ENCODE data around the gene NAGPA. TPM values are rescaled to one million over a fixed set of nuclear protein-coding genes. Genes with fewer than 3 reads are reported as not detected.

NAGPA gene
- total RNA-seq, 2 donors from 2014 or later = 8.1 to 12.7 TPM

DNA sequence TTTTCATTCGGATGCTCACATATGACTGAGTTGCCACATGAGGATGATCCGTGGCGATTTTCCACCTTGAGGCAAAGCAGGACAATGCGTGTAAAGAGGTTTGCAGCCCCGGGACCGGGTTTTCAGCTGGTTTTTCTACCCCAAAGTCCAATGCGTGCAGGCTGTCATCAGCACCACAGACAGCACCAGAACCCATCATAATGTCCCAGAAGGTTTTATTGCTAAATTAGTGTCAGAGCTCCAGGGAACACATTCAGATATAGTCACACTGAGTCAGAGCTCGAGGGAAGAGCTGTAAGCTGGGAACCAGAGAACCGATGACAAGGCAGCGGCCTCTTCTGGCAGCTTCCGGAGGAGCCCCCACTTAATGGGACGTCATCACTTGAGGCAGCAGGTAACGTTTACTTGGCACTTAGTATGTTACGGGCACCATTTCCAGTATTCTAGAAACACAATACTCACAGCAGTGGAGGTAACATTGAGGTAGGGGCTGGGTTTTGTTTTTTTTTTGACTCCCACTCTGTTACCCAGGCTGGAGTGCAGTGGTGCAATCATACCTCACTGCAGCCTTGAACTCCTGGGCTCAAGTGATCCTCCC is 8.9 kb upstream of the NAGPA start:
- Histone ChIP-seq H3K36me3 (no peaks in the 10 kb centered on the region), H3K4me3 (no peak overlapping the region), H3K27me3 (no peaks in the 10 kb centered on the region), H3K9me3 (no peaks in the 10 kb centered on the region), H3K4me1 (no peaks in the 10 kb centered on the region), H3K27ac (no peak overlapping the region)
- DNase-seq (ENCODE audit: low spot score) = no peak
- TF ChIP-seq, protein P1, sequence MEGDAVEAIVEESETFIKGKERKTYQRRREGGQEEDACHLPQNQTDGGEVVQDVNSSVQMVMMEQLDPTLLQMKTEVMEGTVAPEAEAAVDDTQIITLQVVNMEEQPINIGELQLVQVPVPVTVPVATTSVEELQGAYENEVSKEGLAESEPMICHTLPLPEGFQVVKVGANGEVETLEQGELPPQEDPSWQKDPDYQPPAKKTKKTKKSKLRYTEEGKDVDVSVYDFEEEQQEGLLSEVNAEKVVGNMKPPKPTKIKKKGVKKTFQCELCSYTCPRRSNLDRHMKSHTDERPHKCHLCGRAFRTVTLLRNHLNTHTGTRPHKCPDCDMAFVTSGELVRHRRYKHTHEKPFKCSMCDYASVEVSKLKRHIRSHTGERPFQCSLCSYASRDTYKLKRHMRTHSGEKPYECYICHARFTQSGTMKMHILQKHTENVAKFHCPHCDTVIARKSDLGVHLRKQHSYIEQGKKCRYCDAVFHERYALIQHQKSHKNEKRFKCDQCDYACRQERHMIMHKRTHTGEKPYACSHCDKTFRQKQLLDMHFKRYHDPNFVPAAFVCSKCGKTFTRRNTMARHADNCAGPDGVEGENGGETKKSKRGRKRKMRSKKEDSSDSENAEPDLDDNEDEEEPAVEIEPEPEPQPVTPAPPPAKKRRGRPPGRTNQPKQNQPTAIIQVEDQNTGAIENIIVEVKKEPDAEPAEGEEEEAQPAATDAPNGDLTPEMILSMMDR (IDR thresholded peaks at IDR 0.05) = no peak

GRCh38 chr16:5041600-5042133 is 7.9 kb upstream of the NAGPA start:
- peaks cover 0 to 3% of the 10 kb centered on the region in 2 donors for H3K4me1 ChIP-seq
- no peak overlapping the region for H3K27ac ChIP-seq
- H3K36me3 ChIP-seq = no peaks in the 10 kb centered on the region
- no peak overlapping the region for H3K4me3 ChIP-seq
- no peak for DNase-seq (ENCODE audit: low spot score)
- H3K9me3 ChIP-seq = no peaks in the 10 kb centered on the region
- TF ChIP-seq, protein P1 (IDR thresholded peaks at IDR 0.05) = no peak
- no peaks in the 10 kb centered on the region for H3K27me3 ChIP-seq

- Histone ChIP-seq H3K9me3 (no peaks in the 10 kb centered on the region), H3K27me3 (no peaks in the 10 kb centered on the region), H3K36me3 (no peaks in the 10 kb centered on the region), H3K27ac (no peak overlapping the region), H3K4me3 (no peak overlapping the region), H3K4me1 (peaks cover 0 to 6% of the 10 kb centered on the region in 2 donors)
- DNase-seq (ENCODE audit: low spot score) = no peak
- TF ChIP-seq, protein P1 (IDR thresholded peaks at IDR 0.05) = no peak
These were observed 6.7 kb upstream of the NAGPA start for GRCh38 chr16:5040451-5040850.

GRCh38 chr16:5036228-5037156 is 2.8 kb upstream of the NAGPA start:
- no peak overlapping the region for H3K27ac ChIP-seq
- TF ChIP-seq, protein P1 (IDR thresholded peaks at IDR 0.05) = no peak
- H3K27me3 ChIP-seq = no peaks in the 10 kb centered on the region
- no peaks in the 10 kb centered on the region for H3K9me3 ChIP-seq
- no peak for DNase-seq (ENCODE audit: low spot score)
- no peak overlapping the region for H3K4me3 ChIP-seq
- no peaks in the 10 kb centered on the region for H3K36me3 ChIP-seq
- H3K4me1 ChIP-seq = peaks cover 0 to 25% of the 10 kb centered on the region in 2 donors

GRCh38 chr16:5035909-5036227 is 2.1 kb upstream of the NAGPA start:
- Histone ChIP-seq H3K9me3 (no peaks in the 10 kb centered on the region), H3K36me3 (no peaks in the 10 kb centered on the region), H3K4me3 (no peak overlapping the region), H3K27me3 (no peaks in the 10 kb centered on the region), H3K4me1 (peaks cover 0 to 25% of the 10 kb centered on the region in 2 donors), H3K27ac (no peak overlapping the region)
- TF ChIP-seq, protein P1 (IDR thresholded peaks at IDR 0.05) = no peak
- no peak for DNase-seq (ENCODE audit: low spot score)

All from right atrium auricular region (tissue), 2 donors.